22Rv1 (cell line): ENCODE measurements around the gene MGAT5.

Source experiments
- CTCF ChIP-seq: fragments of 450-650 bp; IDR thresholded peaks from 2 replicates; pipeline ENCODE4 v1.5.1; 2017; ENCODE audit warnings: mild to moderate bottlenecking
- ZFX ChIP-seq: fragments of 450-650 bp; IDR thresholded peaks from 2 replicates; pipeline ENCODE4 v1.6.1; 2017; ENCODE audit warnings: antibody characterized with exemption, borderline replicate concordance

GRCh38 chr2:134463699-134464022 lies 209.8 kb downstream of the MGAT5 start:
- TF ChIP-seq CTCF: no peak
- TF ChIP-seq ZFX: no peak
